BLaER1 treated with 17β-estradiol and CSF1 and Interleukin-3, amounts not matched to agents 10 nM and 100 nM (cell line): ENCODE data around the gene KIF25.

Experiments
- H3K27ac ChIP-seq, 11 experiments: shearing (Covaris generic); formaldehyde crosslinking; 2 replicates each; pipeline ENCODE4 v1.8.1; 2022
- H3K27me3 ChIP-seq, 11 experiments: shearing (Covaris generic); formaldehyde crosslinking; 2 replicates each; pipeline ENCODE4 v1.8.1; 2022
- H3K36me3 ChIP-seq, 11 experiments: shearing (Covaris generic); formaldehyde crosslinking; 2 replicates each; pipeline ENCODE4 v1.8.1; 2022
- H3K4me1 ChIP-seq, 10 experiments: shearing (Covaris generic); formaldehyde crosslinking; 2 replicates each; pipeline ENCODE4 v1.8.1; 2022
- H3K4me2 ChIP-seq, 11 experiments: shearing (Covaris generic); formaldehyde crosslinking; 2 replicates each; pipeline ENCODE4 v1.8.1; 2022
- H3K4me3 ChIP-seq, 10 experiments: shearing (Covaris generic); formaldehyde crosslinking; 2 replicates each; pipeline ENCODE4 v1.8.1; 2022
- H3K9ac ChIP-seq, 11 experiments: shearing (Covaris generic); formaldehyde crosslinking; 2 replicates each; pipeline ENCODE4 v1.8.1; 2022
- H3K9me3 ChIP-seq, 11 experiments: shearing (Covaris generic); formaldehyde crosslinking; replicated peaks in 1 of 11; 2 replicates each; pipeline ENCODE4 v1.8.1; 2022
- H4K20me1 ChIP-seq, 11 experiments: shearing (Covaris generic); formaldehyde crosslinking; 2 replicates each; pipeline ENCODE4 v1.8.1; 2022
- Cebpa-rat ChIP-seq, 11 experiments: shearing (Covaris generic); IDR thresholded peaks; 2 replicates each; pipeline ENCODE4 v1.8.1; 2022

KIF25 gene

DNA sequence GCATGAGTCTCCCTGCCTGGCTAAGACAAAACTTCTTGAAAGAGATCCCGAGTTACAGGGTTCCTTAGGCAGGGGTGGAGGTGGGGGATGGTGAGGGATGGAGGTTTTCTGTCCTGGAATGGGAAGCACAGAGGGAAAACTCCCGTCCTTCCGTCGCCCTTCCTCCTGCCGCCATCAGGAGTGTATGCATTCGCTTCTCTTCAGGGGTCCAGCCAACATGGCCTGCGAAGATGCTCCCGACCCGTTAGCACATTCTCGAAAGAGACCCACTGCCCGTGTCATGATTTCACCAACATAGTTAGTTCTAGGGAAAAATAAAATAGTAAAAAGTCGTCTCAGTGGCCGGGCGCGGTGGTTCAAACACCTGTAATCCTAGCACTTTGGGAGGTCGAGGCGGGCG lies 37.1 kb downstream of the KIF25 start:
- H3K4me2 ChIP-seq, result peak overlapping the region in 5 of 11 experiments; percentile 31 to 88 (median 81); a peak in 1 of 22 replicates
- peak overlapping the region in 2 of 11 experiments; percentile 11 to 75; a peak in 4 of 22 replicates for H3K27ac ChIP-seq
- H3K4me1 ChIP-seq, result peaks cover 52 to 74% (median 60%) of the 10 kb centered on the region in 10 experiments
- no peaks in the 10 kb centered on the region for H4K20me1 ChIP-seq
- TF ChIP-seq Cebpa-rat (IDR thresholded peaks at IDR 0.05), result no peak
- H3K9me3 ChIP-seq, result peaks cover 25 to 53% (median 39%) of the 10 kb centered on the region in 11 experiments
- H3K27me3 ChIP-seq, result no peaks in the 10 kb centered on the region
- H3K36me3 ChIP-seq, result peaks cover 0 to 21% (median 5%) of the 10 kb centered on the region in 11 experiments; a peak in 14 of 22 replicates
- no peak overlapping the region for H3K4me3 ChIP-seq
- no peak overlapping the region for H3K9ac ChIP-seq

DNA sequence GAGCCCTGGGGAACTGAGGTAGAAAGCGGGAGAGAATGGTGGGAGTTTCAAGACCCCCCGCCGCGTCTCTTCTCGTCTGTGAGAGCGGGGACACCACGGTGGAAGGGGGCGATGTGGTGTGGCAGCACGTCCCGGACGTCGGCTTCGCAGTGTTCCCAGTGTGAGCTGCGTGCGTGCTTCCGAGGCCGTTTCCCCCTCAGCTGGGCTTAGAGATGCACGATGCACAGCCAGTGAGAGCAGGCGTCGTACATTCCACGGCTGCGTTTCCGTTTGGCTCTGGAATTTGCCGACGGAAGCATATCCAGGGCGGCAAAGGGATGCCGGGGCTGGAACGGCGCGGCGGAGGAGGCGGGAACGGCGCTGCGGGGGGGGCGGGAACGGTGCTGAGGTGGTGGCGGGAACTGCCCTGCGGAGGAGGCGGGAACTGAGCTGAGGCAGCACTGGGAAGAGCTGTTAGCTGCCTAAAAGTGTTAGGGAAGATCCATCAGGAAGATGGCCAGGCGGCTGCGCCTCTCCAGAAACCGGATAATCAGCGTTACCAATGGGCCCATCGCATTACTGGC lies 37.7 kb downstream of the KIF25 start:
- peak overlapping the region; percentile 69 to 93 (median 80) for H3K4me2 ChIP-seq
- peak overlapping the region; percentile 15 to 69 (median 63); a peak in 18 of 22 replicates for H3K9ac ChIP-seq
- no peak for TF ChIP-seq Cebpa-rat (IDR thresholded peaks at IDR 0.05)
- peaks cover 0 to 27% (median 10%) of the 10 kb centered on the region in 11 experiments; a peak in 14 of 22 replicates for H3K36me3 ChIP-seq
- H4K20me1 ChIP-seq, result no peaks in the 10 kb centered on the region
- peaks cover 45 to 67% (median 54%) of the 10 kb centered on the region in 10 experiments for H3K4me1 ChIP-seq
- H3K27me3 ChIP-seq, result no peaks in the 10 kb centered on the region
- H3K9me3 ChIP-seq, result peaks cover 31 to 59% (median 46%) of the 10 kb centered on the region in 11 experiments
- H3K27ac ChIP-seq, result peak overlapping the region in 9 of 11 experiments; percentile 17 to 71 (median 66); a peak in 16 of 22 replicates
- H3K4me3 ChIP-seq, result peak overlapping the region; percentile 40 to 65 (median 50); a peak in 19 of 20 replicates

DNA sequence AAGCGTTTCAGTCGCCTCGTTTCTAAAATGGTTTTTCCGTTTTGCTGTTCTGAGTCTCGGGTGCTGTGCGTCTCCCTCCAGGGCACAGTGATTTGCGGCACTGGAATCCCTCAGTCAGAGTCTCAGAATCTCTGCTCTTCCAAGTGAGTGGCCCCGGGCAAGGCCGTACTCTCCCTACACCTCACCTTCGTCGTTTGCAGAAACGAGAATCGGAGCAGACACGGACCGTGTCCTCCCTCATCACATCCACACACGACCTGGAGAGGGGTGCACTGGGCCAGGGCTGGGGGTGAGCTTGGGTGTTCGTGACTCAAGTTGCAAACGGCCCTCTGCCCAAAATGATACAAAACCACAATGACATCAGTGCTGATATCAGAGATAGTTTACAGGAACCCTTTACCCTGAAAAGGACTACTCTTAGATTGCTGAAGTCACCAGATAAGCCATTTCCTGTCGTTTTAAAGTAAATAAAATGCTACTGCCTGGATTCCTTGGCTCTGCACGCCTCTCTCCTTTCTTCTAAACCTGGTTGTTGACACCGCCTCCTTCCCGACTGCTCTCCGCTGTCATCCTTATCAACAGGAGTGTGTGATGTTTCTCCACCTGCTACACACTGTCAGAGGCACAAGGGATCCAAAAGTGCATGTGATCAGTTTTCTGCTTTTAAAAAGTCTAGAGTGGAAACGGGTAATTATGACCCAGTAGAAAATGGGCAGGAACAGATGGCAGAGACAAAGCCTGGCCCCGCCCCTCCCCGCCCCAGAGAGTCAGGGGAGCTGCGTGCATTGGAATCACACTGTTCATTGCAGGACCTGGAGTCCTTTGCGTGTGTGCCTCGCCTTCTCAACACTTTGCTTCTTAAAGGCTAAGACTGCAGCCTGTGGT lies 38.4 kb downstream of the KIF25 start:
- H3K27me3 ChIP-seq, result no peaks in the 10 kb centered on the region
- H3K9me3 ChIP-seq, result peaks cover 38 to 66% (median 53%) of the 10 kb centered on the region in 11 experiments
- no peak for TF ChIP-seq Cebpa-rat (IDR thresholded peaks at IDR 0.05)
- no peaks in the 10 kb centered on the region for H4K20me1 ChIP-seq
- H3K9ac ChIP-seq, result peak overlapping the region; percentile 15 to 69 (median 63); a peak in 19 of 22 replicates
- peak overlapping the region in 9 of 11 experiments; percentile 17 to 71 (median 66); a peak in 16 of 22 replicates for H3K27ac ChIP-seq
- peaks cover 41 to 61% (median 49%) of the 10 kb centered on the region in 10 experiments for H3K4me1 ChIP-seq
- H3K36me3 ChIP-seq, result peaks cover 0 to 34% (median 10%) of the 10 kb centered on the region in 11 experiments; a peak in 14 of 22 replicates
- peak overlapping the region; percentile 40 to 65 (median 50); a peak in 19 of 20 replicates for H3K4me3 ChIP-seq
- H3K4me2 ChIP-seq, result peak overlapping the region; percentile 69 to 93 (median 80)

DNA sequence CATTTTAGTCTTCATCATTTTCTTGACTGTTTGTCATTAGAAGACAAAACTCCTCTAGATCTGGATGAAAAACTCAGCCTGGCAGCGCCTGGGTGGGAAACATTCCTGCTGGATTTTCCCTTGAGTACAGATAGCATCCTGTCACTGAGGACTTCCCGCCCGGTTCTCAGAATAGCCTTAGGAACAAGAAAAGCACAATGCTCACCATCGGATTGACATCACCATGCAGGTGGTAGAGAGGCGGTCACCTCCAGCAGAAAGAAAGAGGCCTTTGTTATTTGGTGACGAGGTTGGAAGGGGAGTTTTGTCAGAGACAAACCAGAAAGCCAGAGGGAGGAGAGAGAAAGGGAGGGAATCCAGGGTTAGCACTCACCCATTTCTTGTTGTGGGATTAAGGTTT lies 39.8 kb downstream of the KIF25 start:
- H3K27me3 ChIP-seq, result peaks cover 0 to 11% (median 0%) of the 10 kb centered on the region in 11 experiments; a peak in 6 of 22 replicates
- no peak overlapping the region for H3K4me3 ChIP-seq
- no peak overlapping the region for H3K27ac ChIP-seq
- H4K20me1 ChIP-seq, result no peaks in the 10 kb centered on the region
- peaks cover 44 to 74% (median 57%) of the 10 kb centered on the region in 11 experiments for H3K9me3 ChIP-seq
- H3K9ac ChIP-seq, result no peak overlapping the region
- no peak overlapping the region for H3K4me2 ChIP-seq
- no peak for TF ChIP-seq Cebpa-rat (IDR thresholded peaks at IDR 0.05)
- H3K36me3 ChIP-seq, result peaks cover 0 to 38% (median 10%) of the 10 kb centered on the region in 11 experiments; a peak in 14 of 22 replicates
- peaks cover 37 to 56% (median 49%) of the 10 kb centered on the region in 10 experiments for H3K4me1 ChIP-seq

DNA sequence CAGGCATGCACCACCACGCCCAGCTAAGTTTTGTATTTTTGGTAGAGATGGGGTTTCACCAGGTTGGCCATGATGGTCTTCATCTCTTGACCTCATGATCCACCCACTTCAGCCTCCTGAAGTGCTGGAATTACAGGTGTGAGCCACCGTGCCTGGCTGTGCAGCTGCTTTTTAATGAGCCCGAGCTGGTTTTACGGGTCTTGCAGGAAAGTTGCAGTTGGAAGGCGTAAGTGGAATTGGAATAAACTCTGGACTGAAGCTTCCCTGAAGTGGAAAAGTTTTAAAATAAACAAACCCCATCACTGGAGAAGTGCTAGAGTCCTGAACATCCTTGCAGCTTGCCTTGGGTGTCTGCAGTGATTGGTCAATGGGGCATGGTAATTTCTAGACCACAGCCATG lies 40.4 kb downstream of the KIF25 start:
- Histone ChIP-seq H3K27ac (no peak overlapping the region), H3K36me3 (peaks cover 0 to 38% (median 10%) of the 10 kb centered on the region in 11 experiments; a peak in 14 of 22 replicates), H3K4me2 (no peak overlapping the region), H4K20me1 (no peaks in the 10 kb centered on the region), H3K27me3 (peaks cover 0 to 17% (median 0%) of the 10 kb centered on the region in 11 experiments; a peak in 7 of 22 replicates), H3K9me3 (peaks cover 44 to 74% (median 57%) of the 10 kb centered on the region in 11 experiments), H3K4me3 (no peak overlapping the region), H3K4me1 (peaks cover 37 to 56% (median 49%) of the 10 kb centered on the region in 10 experiments), H3K9ac (no peak overlapping the region)
- TF ChIP-seq Cebpa-rat (IDR thresholded peaks at IDR 0.05), result no peak

DNA sequence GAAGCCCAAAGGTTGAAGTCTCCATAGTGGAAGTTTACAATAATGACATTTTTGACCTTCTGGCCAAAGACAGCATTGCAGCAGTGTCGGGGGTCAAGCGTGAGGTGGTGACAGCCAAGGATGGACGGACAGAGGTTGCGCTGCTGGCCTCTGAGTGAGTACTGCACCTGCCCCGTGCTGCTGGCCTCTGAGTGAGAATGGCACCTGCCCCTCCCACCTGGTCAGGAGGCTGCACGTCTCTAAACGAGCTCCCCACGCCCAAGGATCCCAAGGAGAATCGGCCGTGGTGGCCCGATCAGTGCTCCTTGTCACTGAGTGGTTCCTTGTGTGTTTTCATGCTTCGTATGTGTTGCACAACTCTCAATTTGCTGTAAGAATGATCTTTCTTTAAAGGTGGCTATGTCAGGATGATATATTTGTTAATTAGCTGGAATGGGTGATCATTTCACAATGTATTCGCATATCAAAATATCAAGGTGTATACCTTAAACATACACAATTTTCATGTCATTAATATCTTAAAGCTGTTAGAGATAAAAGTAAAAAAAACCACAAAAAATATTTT lies 41.2 kb downstream of the KIF25 start:
- H3K36me3 ChIP-seq, result peaks cover 0 to 38% (median 10%) of the 10 kb centered on the region in 11 experiments; a peak in 14 of 22 replicates
- peaks cover 0 to 25% (median 0%) of the 10 kb centered on the region in 11 experiments; a peak in 7 of 22 replicates for H3K27me3 ChIP-seq
- H3K9ac ChIP-seq, result no peak overlapping the region
- no peak overlapping the region for H3K4me2 ChIP-seq
- TF ChIP-seq Cebpa-rat (IDR thresholded peaks at IDR 0.05), result no peak
- H3K4me1 ChIP-seq, result peaks cover 37 to 56% (median 49%) of the 10 kb centered on the region in 10 experiments
- H4K20me1 ChIP-seq, result no peaks in the 10 kb centered on the region
- H3K27ac ChIP-seq, result no peak overlapping the region
- H3K9me3 ChIP-seq, result peaks cover 44 to 71% (median 57%) of the 10 kb centered on the region in 11 experiments
- no peak overlapping the region for H3K4me3 ChIP-seq

DNA sequence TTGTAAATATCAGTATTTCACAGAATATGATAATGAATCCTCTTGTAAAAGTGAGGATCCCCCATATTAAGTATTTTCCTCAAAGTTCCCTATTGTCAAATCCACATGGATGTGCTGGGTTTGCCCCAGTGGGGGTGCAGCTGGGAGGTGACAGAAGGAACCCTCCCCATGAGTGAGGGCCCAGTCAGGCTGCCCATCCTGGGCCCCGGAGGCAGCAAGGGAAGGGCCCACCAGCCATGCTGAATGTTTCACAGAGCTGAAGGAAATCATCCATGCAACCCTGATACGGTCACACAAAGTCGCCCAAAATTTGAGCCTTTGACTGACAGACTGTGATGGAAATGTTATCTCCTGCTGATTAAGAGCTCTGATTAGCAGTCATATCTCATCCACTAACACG lies 41.8 kb downstream of the KIF25 start:
- H3K4me3 ChIP-seq, result peak overlapping the region in 2 of 10 experiments; percentile 24 to 28; a peak in 4 of 20 replicates
- no peak for TF ChIP-seq Cebpa-rat (IDR thresholded peaks at IDR 0.05)
- peaks cover 38 to 56% (median 50%) of the 10 kb centered on the region in 10 experiments for H3K4me1 ChIP-seq
- H3K4me2 ChIP-seq, result no peak overlapping the region
- no peak overlapping the region for H3K9ac ChIP-seq
- H4K20me1 ChIP-seq, result no peaks in the 10 kb centered on the region
- no peak overlapping the region for H3K27ac ChIP-seq
- H3K27me3 ChIP-seq, result peaks cover 0 to 28% (median 0%) of the 10 kb centered on the region in 11 experiments; a peak in 7 of 22 replicates
- H3K36me3 ChIP-seq, result peaks cover 0 to 36% (median 10%) of the 10 kb centered on the region in 11 experiments; a peak in 14 of 22 replicates
- H3K9me3 ChIP-seq, result peaks cover 44 to 64% (median 52%) of the 10 kb centered on the region in 11 experiments

DNA sequence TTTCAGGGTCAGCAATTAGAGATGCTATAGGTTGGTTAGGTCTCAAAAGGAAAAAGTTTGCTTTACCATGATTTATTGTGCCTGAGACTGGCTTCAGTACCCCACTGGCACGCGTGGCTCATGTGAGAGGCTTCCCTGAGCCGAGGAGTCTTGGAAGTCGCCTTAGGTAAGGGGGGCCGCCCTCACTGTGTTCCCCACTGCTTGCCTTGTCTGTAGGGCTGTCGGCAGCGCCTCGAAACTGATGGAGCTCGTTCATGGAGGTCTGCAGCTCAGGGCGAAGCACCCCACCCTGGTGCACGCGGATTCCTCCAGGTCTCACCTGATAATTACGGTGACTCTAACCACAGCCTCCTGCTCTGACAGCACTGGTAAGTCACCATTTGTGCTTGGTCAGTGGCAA lies 42.4 kb downstream of the KIF25 start:
- H3K36me3 ChIP-seq, result peaks cover 0 to 33% (median 10%) of the 10 kb centered on the region in 11 experiments; a peak in 14 of 22 replicates
- H3K4me2 ChIP-seq, result no peak overlapping the region
- peaks cover 44 to 58% (median 55%) of the 10 kb centered on the region in 10 experiments for H3K4me1 ChIP-seq
- no peak for TF ChIP-seq Cebpa-rat (IDR thresholded peaks at IDR 0.05)
- H3K27ac ChIP-seq, result no peak overlapping the region
- peaks cover 0 to 28% (median 0%) of the 10 kb centered on the region in 11 experiments; a peak in 7 of 22 replicates for H3K27me3 ChIP-seq
- H3K9ac ChIP-seq, result no peak overlapping the region
- H3K4me3 ChIP-seq, result peak overlapping the region in 6 of 10 experiments; percentile 8 to 39 (median 18); a peak in 5 of 20 replicates
- H4K20me1 ChIP-seq, result no peaks in the 10 kb centered on the region
- peaks cover 42 to 59% (median 47%) of the 10 kb centered on the region in 11 experiments for H3K9me3 ChIP-seq
